Measurements from ENCODE around the gene MEI1.

- no peak for TF ChIP-seq CTCF (conservative IDR thresholded peaks at IDR 0.05)
- TF ChIP-seq ZFX (IDR thresholded peaks at IDR 0.05), result no peak
Measured at GRCh38 chr22:41831828-41832552, 132.7 kb downstream of the MEI1 start.

Data from C4-2B (cell line).